Suprapubic skin (tissue), 3 donors: ENCODE results near the gene SF3A1.

Experiments
- CTCF ChIP-seq, 2 donors: fragments of 200-600 bp in 1 of 2; fragments of 450-650 bp in 1 of 2; sonication (generic) in 1 of 2; IDR thresholded peaks; one replicate each; pipeline ENCODE4 v1.5.1; 2016 to 2019; ENCODE audit warnings: antibody characterized with exemption in 2 of 2, mild to moderate bottlenecking in 1 of 2, moderate library complexity in 1 of 2
- POLR2AphosphoS5 ChIP-seq, 3 donors: sonication (generic); formaldehyde crosslinking; IDR thresholded peaks; one replicate each; pipeline ENCODE4 v1.6.1; 2017; ENCODE audit warnings: antibody characterized with exemption in 3 of 3

- no peak for TF ChIP-seq CTCF (IDR thresholded peaks at IDR 0.05)
- no peak for TF ChIP-seq POLR2AphosphoS5 (IDR thresholded peaks at IDR 0.05)
Measured at GRCh38 chr22:30371321-30371720, 14.6 kb upstream of the SF3A1 start.
